HepG2 (cell line): ENCODE measurements around the gene PHTF2. TPM values are rescaled to one million over a fixed set of nuclear protein-coding genes. Genes with fewer than 3 reads are reported as not detected.

Source experiments
- ATAC-seq: fragments of 200-7000 bp; cut with Tn5 transposase; 3 replicates; pipeline ENCODE4 v1.9.1; 2020; ENCODE audit warnings: mild to moderate bottlenecking, moderate library complexity
- BruUV-seq: library from RNA; stranded (reverse); fragments of 400-500 nt; replicated peaks from 2 replicates; lab custom pipeline; 2021; lab: Mats Ljungman, UMichigan
- CTCF ChIA-PET: fragments of 300-600 bp; formaldehyde crosslinking; extraction: SDS; loops from one replicate; lab custom pipeline; 2021; ENCODE audit warnings: low total read pairs, inconsistent platforms, low intra/inter-chr PET ratio; lab: Yijun Ruan, JAX
- POLR2A ChIA-PET: fragments of 350-600 bp; sonication (Branson Sonifier 250); formaldehyde crosslinking; loops from one replicate; lab custom pipeline; 2020; ENCODE audit warnings: antibody characterized with exemption, inconsistent platforms; lab: Yijun Ruan, JAX
- DNase-seq: peaks from one replicate; pipeline ENCODE4 v3.0.0-alpha.2; 2015; ENCODE audit warnings: low spot score
- FAIRE-seq: peaks from 3 replicates; lab custom pipeline; 2011; peaks lifted over from hg19 to GRCh38; lab: Jason Lieb, UNC
- H2AFZ ChIP-seq: one replicate; pipeline ENCODE4 v1.6.1; 2011; ENCODE audit warnings: low read length, inconsistent platforms
- H3K27ac ChIP-seq: fragments of 300-600 bp; 3 replicates; pipeline ENCODE4 v1.8.0; 2011; ENCODE audit warnings: mixed run types, mild to moderate bottlenecking, mixed read lengths, low read length, inconsistent platforms; ENCODE audit not compliant: insufficient read depth; ENCODE audit errors: extremely low read length
- H3K27me3 ChIP-seq, 2 experiments: fragments of 200-600 bp in 1 of 2; 2 replicates in 1 of 2; 3 replicates in 1 of 2; pipeline versions ENCODE4 v1.6.0 to v1.8.0; 2011; ENCODE audit warnings: low read length in 2 of 2, mild to moderate bottlenecking in 2 of 2, moderate library complexity in 2 of 2, inconsistent platforms in 1 of 2; ENCODE audit not compliant: insufficient read depth in 2 of 2, control insufficient read depth in 1 of 2
- H3K36me3 ChIP-seq, 2 experiments: fragments of 200-600 bp in 1 of 2; replicated peaks in 1 of 2; 2 replicates in 1 of 2; 3 replicates in 1 of 2; pipeline versions ENCODE4 v1.5.1 to v1.8.0; 2011; ENCODE audit warnings: low read length in 2 of 2, inconsistent platforms in 1 of 2; ENCODE audit not compliant: insufficient read depth in 2 of 2, control insufficient read depth in 1 of 2
- H3K4me1 ChIP-seq: 2 replicates; pipeline ENCODE4 v1.5.1; 2012; ENCODE audit warnings: low read length, inconsistent platforms; ENCODE audit not compliant: insufficient read depth
- H3K4me2 ChIP-seq: 2 replicates; pipeline ENCODE4 v1.6.0; 2011; ENCODE audit warnings: low read depth, low read length, inconsistent platforms
- H3K4me3 ChIP-seq, 3 experiments: fragments of 200-600 bp in 1 of 3; sonication (generic), shearing (Covaris generic) in 1 of 3; replicated peaks in 1 of 3; 2 replicates each; pipeline ENCODE4 v1.5.1; 2011 to 2016; ENCODE audit warnings: low read length in 3 of 3, inconsistent platforms in 2 of 3, low read depth in 2 of 3, mild to moderate bottlenecking in 2 of 3, control low read depth in 1 of 3, mixed read lengths in 1 of 3; ENCODE audit not compliant: insufficient read depth in 1 of 3
- H3K79me2 ChIP-seq: one replicate; pipeline ENCODE4 v1.6.1; 2011; ENCODE audit warnings: low read length, inconsistent platforms; ENCODE audit not compliant: insufficient read depth
- H3K9ac ChIP-seq: 2 replicates; pipeline ENCODE4 v1.6.0; 2011; ENCODE audit warnings: mild to moderate bottlenecking, low read depth, low read length, inconsistent platforms; ENCODE audit not compliant: insufficient read depth
- H3K9me3 ChIP-seq: 2 replicates; pipeline ENCODE4 v1.5.1; 2012; ENCODE audit warnings: mild to moderate bottlenecking, low read length
- H4K20me1 ChIP-seq: 2 replicates; pipeline ENCODE4 v1.6.0; 2011; ENCODE audit warnings: inconsistent platforms, mild to moderate bottlenecking, low read length, moderate library complexity; ENCODE audit not compliant: insufficient read depth
- FOSL2 ChIP-seq: sonication (generic); formaldehyde crosslinking; IDR thresholded peaks from 2 replicates; pipeline ENCODE4 v1.4.0; 2020; ENCODE audit warnings: missing genetic modification reagents
- MAFK ChIP-seq, 2 experiments: IDR thresholded peaks in 1 of 2; conservative IDR thresholded peaks in 1 of 2; 2 replicates each; pipeline ENCODE4 v1.6.1; 2011; ENCODE audit warnings: improper control_type of control experiment in 2 of 2, low read length in 2 of 2
- NFE2 ChIP-seq: sonication (generic); formaldehyde crosslinking; IDR thresholded peaks from 2 replicates; pipeline ENCODE4 v1.4.0; 2020; ENCODE audit warnings: missing genetic modification reagents
- NFE2L1 ChIP-seq: sonication (generic); formaldehyde crosslinking; IDR thresholded peaks from 2 replicates; pipeline ENCODE4 v1.4.0; 2020; ENCODE audit warnings: missing genetic modification reagents, mild to moderate bottlenecking, borderline replicate concordance
- NFE2L2 ChIP-seq: fragments of 150-350 bp; IDR thresholded peaks from 2 replicates; pipeline ENCODE4 v1.6.1; 2014; ENCODE audit warnings: low read length
- PAX8 ChIP-seq: sonication (generic); formaldehyde crosslinking; IDR thresholded peaks from 2 replicates; pipeline ENCODE4 v1.8.0; 2022; ENCODE audit warnings: mild to moderate bottlenecking, missing genetic modification reagents, borderline replicate concordance
- TFAP4 ChIP-seq: sonication (generic); IDR thresholded peaks from 2 replicates; pipeline ENCODE4 v1.6.1; 2016; ENCODE audit warnings: low read depth, borderline replicate concordance
- TSC22D2 ChIP-seq: sonication (generic); formaldehyde crosslinking; IDR thresholded peaks from 2 replicates; pipeline ENCODE4 v1.5.1; 2020; ENCODE audit warnings: missing genetic modification reagents, mild to moderate bottlenecking, borderline replicate concordance
- ZNF574 ChIP-seq: sonication (generic); formaldehyde crosslinking; IDR thresholded peaks from 2 replicates; pipeline ENCODE4 v1.4.0; 2020; ENCODE audit warnings: missing genetic modification reagents
- WGBS: methylation state at CpG from one replicate; pipeline ENCODE4 v1.1.6; 2017; ENCODE audit warnings: low lambda C conversion rate; 5-methylcytosine and 5-hydroxymethylcytosine counted together
- in situ Hi-C: cut with HindIII; loops from 2 replicates; pipeline ENCODE4 v1.10.0; 2017; ENCODE audit warnings: low pct_unique_long_range_greater_than_20kb; ENCODE audit not compliant: extremely low pct_ligation_motif_present
- intact Hi-C: fragments of 100-400 bp; cut with micrococcal nuclease; formaldehyde crosslinking; loops from one replicate; pipeline ENCODE4 v1.10.0; 2022; ENCODE audit not compliant: unreplicated experiment
- polyA plus RNA-seq, 8 experiments: library from polyadenylated mRNA; depleted of rRNA in 3 of 8; stranded (reverse) in 7 of 8; unstranded in 1 of 8; fragments of >200 nt; fragmentation: Illumina TruSeq in 4 of 8; extraction: Trizol in 4 of 8; gene quantifications; 2 replicates each; pipeline versions ENCODE4 v1.2.1 to v1.2.3, GENCODE V29; 2011 to 2016; ENCODE audit warnings: low read depth in 4 of 8, missing spikeins in 1 of 8, mixed read lengths in 1 of 8; ENCODE audit not compliant: insufficient read depth in 1 of 8
- total RNA-seq, 5 experiments: library from RNA; depleted of rRNA; stranded (reverse); fragments of >200 nt; fragmentation: Illumina TruSeq; extraction: Trizol; gene quantifications; 2 replicates each; pipeline ENCODE4 v1.2.3, GENCODE V29; 2016; ENCODE audit warnings: low read depth in 1 of 5
- TF ChIP-seq, protein P1 (sequence below): sonication (generic); formaldehyde crosslinking; IDR thresholded peaks from 2 replicates; pipeline ENCODE4 v1.5.0; 2020; ENCODE audit warnings: mild to moderate bottlenecking, missing genetic modification reagents, moderate library complexity

The PHTF2 gene
- total and polyA plus RNA-seq, 2 of the 13 experiments (the other 11 are each of a cell fraction or from before 2014, with no cell fraction given) = 7.4 to 10.2 TPM

- H3K9ac ChIP-seq = no peak overlapping the region
- FAIRE-seq = no peak
These were observed 191.5 kb downstream of the PHTF2 start for GRCh38 chr7:77989981-77990566.

More at GRCh38 chr7:77989981-77990566, 191.5 kb downstream of the PHTF2 start:
- Histone ChIP-seq H3K36me3 (no peaks in the 10 kb centered on the region), H3K9me3 (no peaks in the 10 kb centered on the region), H4K20me1 (no peaks in the 10 kb centered on the region), H3K4me1 (no peaks in the 10 kb centered on the region), H2AFZ (no peak overlapping the region), H3K27me3 (peaks cover 2 to 9% of the 10 kb centered on the region in 2 experiments; a peak in 2 of 5 replicates), H3K4me3 (no peak overlapping the region), H3K27ac (no peak overlapping the region), H3K4me2 (no peak overlapping the region), H3K79me2 (no peaks in the 10 kb centered on the region)
- intact Hi-C loops (no loop called here), in situ Hi-C loops (no loop called here)
- BruUV-seq = no TSS peak
- DNase-seq (no peak), ATAC-seq (peak; percentile 57; the same call in 2 of the 3 replicates)
- TF ChIP-seq FOSL2 (CRISPR knock-in tag) = peak; percentile 30; the same call in 1 of the 2 replicates
- TF ChIP-seq TSC22D2 = no peak
- no peak for TF ChIP-seq PAX8 (CRISPR knock-in tag)
- peak; percentile 40; the same call in 1 of the 2 replicates for TF ChIP-seq NFE2 (CRISPR knock-in tag)
- peak; percentile 47; the same call in 1 of the 2 replicates for TF ChIP-seq TFAP4
- 0 out of 4 replicates have a peak, but pooled peaks of 1 of the 2 experiments have one; percentile 9 for TF ChIP-seq MAFK (conservative IDR thresholded peaks at IDR 0.05 in 1 of 2, IDR thresholded peaks at IDR 0.05 in 1 of 2; ENCODE audit: low read length in 2 of 2)
- TF ChIP-seq NFE2L1 (CRISPR knock-in tag) = no peak
- TF ChIP-seq, protein P1, sequence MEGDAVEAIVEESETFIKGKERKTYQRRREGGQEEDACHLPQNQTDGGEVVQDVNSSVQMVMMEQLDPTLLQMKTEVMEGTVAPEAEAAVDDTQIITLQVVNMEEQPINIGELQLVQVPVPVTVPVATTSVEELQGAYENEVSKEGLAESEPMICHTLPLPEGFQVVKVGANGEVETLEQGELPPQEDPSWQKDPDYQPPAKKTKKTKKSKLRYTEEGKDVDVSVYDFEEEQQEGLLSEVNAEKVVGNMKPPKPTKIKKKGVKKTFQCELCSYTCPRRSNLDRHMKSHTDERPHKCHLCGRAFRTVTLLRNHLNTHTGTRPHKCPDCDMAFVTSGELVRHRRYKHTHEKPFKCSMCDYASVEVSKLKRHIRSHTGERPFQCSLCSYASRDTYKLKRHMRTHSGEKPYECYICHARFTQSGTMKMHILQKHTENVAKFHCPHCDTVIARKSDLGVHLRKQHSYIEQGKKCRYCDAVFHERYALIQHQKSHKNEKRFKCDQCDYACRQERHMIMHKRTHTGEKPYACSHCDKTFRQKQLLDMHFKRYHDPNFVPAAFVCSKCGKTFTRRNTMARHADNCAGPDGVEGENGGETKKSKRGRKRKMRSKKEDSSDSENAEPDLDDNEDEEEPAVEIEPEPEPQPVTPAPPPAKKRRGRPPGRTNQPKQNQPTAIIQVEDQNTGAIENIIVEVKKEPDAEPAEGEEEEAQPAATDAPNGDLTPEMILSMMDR (CRISPR knock-in tag) = peak; percentile 37
- TF ChIP-seq ZNF574 (CRISPR knock-in tag) = no peak
- peak; percentile 51 for TF ChIP-seq NFE2L2
- ChIA-PET CTCF (no interaction called here), POLR2A (no interaction called here)
- WGBS = 68% methylated on average over 4 of the region's 6 CpGs
